Tibial nerve (tissue), 4 donors: ENCODE results near the gene GKN1.

Source experiments
- EP300 ChIP-seq, 2 donors: sonication (generic); formaldehyde crosslinking; IDR thresholded peaks; one replicate each; pipeline ENCODE4 v1.6.1; 2017; ENCODE audit warnings: antibody characterized with exemption in 2 of 2, mild to moderate bottlenecking in 1 of 2
- POLR2A ChIP-seq, 2 donors: fragments of 450-650 bp; IDR thresholded peaks; one replicate each; pipeline ENCODE4 v1.6.1; 2017; ENCODE audit warnings: antibody characterized with exemption in 2 of 2, mild to moderate bottlenecking in 2 of 2, moderate library complexity in 2 of 2
- TF ChIP-seq, protein P1 (sequence below), 5 experiments: fragments of 200-600 bp in 3 of 5; fragments of 450-650 bp in 2 of 5; sonication (generic) in 3 of 5; IDR thresholded peaks; one replicate each; pipeline ENCODE4 v1.5.1; 2016 to 2019; ENCODE audit warnings: antibody characterized with exemption in 5 of 5, mild to moderate bottlenecking in 3 of 5, moderate library complexity in 2 of 5

DNA sequence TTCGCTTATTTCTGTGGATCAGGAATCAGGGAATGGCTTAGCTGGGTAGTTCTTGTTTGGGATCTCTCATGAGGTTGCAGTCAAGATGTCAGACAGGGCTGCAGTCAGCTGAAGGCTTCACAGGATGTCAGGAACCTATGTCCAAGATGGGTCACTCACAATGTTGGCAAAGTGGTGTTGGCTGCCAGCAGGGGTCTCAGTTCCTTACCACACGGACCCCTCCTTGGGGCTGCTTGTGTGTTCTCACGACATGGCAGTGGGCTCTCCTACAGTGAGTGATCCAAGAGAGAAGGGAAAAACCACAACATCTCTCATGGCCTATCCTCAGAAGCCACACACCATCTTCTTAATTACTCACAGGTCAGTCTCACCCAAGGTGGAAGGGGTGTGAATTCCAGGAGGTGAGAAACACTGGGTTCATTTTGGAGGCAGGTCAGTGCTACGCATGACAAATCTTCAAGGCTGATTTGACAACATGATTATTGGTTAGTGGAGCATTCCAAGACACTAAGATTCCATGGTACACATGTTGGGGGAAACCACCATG lies 37.2 kb downstream of the GKN1 start:
- TF ChIP-seq POLR2A (IDR thresholded peaks at IDR 0.05): no peak
- TF ChIP-seq, protein P1, sequence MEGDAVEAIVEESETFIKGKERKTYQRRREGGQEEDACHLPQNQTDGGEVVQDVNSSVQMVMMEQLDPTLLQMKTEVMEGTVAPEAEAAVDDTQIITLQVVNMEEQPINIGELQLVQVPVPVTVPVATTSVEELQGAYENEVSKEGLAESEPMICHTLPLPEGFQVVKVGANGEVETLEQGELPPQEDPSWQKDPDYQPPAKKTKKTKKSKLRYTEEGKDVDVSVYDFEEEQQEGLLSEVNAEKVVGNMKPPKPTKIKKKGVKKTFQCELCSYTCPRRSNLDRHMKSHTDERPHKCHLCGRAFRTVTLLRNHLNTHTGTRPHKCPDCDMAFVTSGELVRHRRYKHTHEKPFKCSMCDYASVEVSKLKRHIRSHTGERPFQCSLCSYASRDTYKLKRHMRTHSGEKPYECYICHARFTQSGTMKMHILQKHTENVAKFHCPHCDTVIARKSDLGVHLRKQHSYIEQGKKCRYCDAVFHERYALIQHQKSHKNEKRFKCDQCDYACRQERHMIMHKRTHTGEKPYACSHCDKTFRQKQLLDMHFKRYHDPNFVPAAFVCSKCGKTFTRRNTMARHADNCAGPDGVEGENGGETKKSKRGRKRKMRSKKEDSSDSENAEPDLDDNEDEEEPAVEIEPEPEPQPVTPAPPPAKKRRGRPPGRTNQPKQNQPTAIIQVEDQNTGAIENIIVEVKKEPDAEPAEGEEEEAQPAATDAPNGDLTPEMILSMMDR (IDR thresholded peaks at IDR 0.05): no peak
- TF ChIP-seq EP300 (IDR thresholded peaks at IDR 0.05): no peak
